ENCODE results near the gene RENBP.
"Not testable (repeated sequence)": the region's sequence is repeated elsewhere in the genome, so short reads cannot be mapped to it uniquely, and the experiment has no call there.

RENBP gene

DNA sequence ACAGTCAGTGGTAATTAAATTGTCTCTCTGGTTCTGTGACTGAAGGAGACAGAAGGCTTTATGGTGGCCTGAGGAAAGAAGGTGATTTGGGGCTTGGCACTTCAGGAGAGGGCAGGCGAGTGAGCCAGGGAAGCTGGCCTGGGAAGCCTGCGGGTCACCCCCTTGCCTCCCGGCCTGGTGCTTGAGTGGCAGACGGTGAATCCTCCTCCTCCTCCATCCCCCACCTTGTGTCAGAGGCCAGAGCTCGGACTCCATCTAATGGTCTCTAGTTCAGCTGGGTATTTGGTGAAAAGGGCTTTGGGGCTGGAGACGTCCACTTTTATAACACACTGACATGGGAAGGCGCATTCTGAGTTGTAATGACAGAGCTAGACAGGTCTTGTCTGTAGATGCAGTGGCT, 36.8 kb upstream of the RENBP start:
- no peaks in the 10 kb centered on the region for H3K36me3 ChIP-seq
- DNase-seq: no peak
- TF ChIP-seq, protein P1, sequence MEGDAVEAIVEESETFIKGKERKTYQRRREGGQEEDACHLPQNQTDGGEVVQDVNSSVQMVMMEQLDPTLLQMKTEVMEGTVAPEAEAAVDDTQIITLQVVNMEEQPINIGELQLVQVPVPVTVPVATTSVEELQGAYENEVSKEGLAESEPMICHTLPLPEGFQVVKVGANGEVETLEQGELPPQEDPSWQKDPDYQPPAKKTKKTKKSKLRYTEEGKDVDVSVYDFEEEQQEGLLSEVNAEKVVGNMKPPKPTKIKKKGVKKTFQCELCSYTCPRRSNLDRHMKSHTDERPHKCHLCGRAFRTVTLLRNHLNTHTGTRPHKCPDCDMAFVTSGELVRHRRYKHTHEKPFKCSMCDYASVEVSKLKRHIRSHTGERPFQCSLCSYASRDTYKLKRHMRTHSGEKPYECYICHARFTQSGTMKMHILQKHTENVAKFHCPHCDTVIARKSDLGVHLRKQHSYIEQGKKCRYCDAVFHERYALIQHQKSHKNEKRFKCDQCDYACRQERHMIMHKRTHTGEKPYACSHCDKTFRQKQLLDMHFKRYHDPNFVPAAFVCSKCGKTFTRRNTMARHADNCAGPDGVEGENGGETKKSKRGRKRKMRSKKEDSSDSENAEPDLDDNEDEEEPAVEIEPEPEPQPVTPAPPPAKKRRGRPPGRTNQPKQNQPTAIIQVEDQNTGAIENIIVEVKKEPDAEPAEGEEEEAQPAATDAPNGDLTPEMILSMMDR (IDR thresholded peaks at IDR 0.05; ENCODE audit: low read depth, low read length): no peak
- no peak overlapping the region for H3K4me3 ChIP-seq (ENCODE audit: low read depth, low read length)
- peak overlapping the region; percentile 22; the same call in 1 of the 2 replicates for H3K27ac ChIP-seq
- H3K9me3 ChIP-seq (ENCODE audit: severe bottlenecking): peaks cover 3% of the 10 kb centered on the region
- H3K27me3 ChIP-seq (ENCODE audit: insufficient read depth, low read depth, severe bottlenecking): peaks cover 19% of the 10 kb centered on the region

DNA sequence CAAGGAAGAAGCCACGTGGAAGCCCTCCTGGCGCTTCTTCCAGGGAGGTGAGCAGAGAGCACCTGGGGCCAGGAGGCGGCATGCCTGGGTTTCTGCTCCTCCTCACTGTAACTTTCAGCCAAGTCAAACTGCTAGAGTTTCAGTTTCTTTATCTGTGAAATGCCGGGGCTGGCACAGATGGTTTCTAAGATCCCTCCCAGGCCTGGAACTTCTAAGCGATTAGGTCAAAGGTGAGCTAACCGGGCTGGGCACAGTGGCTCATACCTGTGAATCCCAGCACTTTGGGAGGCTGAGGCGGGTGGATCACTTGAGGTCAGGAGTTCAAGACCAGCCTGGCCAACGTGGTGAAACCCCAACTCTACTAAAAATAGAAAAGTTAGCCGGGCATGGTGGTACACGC, 36.0 kb upstream of the RENBP start:
- H3K27ac ChIP-seq; H3K36me3 ChIP-seq; DNase-seq; H3K4me3 ChIP-seq (ENCODE audit: low read depth, low read length); H3K9me3 ChIP-seq (ENCODE audit: severe bottlenecking): not testable (repeated sequence)
- H3K27me3 ChIP-seq (ENCODE audit: insufficient read depth, low read depth, severe bottlenecking): peaks cover 21% of the 10 kb centered on the region

DNA sequence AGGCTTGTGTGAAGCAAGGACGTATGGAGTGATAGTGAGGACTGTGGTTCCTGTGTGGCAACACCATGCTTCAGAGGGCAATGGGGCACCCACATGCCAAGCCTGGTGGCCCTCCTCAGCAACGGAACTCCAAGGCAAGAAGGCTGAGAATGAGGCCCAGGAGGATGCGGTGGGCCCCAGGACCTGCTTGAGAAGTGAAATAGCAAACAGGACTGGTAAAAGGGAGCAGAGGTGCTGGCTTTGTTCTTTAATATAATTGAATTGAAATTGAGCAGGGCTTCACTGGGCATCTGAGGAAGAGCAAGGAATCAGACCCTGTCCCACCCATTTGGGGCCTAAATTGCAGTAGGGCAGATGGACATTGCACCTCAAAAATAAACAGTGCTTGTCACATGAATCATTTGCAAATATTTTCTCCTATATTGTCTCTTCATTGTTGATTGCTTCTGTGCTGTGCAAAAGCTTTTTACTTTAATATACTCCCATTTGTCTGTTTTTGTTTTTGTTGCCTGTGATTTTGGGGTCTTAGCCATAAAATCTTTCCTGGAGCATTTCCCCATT, 30.4 kb upstream of the RENBP start:
- H3K9me3 ChIP-seq (ENCODE audit: severe bottlenecking): peaks cover 6% of the 10 kb centered on the region
- DNase-seq: no peak
- H3K4me3 ChIP-seq (ENCODE audit: low read depth, low read length): no peak overlapping the region
- peaks cover 5% of the 10 kb centered on the region for H3K27me3 ChIP-seq (ENCODE audit: insufficient read depth, low read depth, severe bottlenecking)
- peaks cover 13% of the 10 kb centered on the region for H3K36me3 ChIP-seq
- TF ChIP-seq, protein P1 (IDR thresholded peaks at IDR 0.05; ENCODE audit: low read depth, low read length): no peak
- H3K27ac ChIP-seq: peak overlapping the region; percentile 15; the same call in 1 of the 2 replicates

DNA sequence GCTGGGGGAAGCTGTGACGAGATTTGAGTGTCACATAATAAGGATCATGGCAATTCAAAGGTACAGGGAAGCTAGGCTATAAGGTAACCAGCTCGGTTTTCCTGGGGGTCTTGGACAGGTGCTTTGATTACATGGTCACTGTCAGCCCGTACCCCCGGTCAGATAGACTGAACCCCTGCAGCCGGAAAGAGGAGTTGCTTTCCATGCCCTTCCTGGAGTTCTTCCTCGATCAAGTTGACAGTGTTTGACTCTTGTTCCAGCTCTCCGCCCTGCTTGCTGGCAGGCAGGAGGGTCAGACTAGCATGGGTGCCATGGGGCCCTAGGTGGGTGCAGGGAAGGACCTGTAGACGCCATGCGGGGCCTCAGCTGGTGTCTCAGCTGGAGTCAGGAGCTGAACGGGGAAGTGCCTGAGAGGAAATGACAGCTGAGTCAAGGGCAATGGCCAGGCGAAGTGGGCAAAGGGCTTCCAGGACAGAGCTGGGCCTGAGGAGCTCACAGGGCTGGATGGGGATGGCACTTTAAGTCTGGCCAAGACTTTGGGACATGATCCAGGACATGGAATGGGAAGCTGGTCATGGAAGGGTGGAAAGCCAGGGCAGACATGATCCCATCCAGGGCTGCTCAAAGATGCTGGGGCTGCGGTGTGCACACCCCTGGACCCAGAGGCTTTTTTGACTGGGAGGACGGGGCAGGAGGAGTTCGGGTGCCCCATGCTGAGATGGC, 29.7 kb upstream of the RENBP start:
- Histone ChIP-seq H3K4me3 (ENCODE audit: low read depth, low read length) (no peak overlapping the region), H3K9me3 (ENCODE audit: severe bottlenecking) (peaks cover 4% of the 10 kb centered on the region), H3K27ac (peak overlapping the region; percentile 97), H3K27me3 (ENCODE audit: insufficient read depth, low read depth, severe bottlenecking) (peaks cover 11% of the 10 kb centered on the region), H3K36me3 (peaks cover 19% of the 10 kb centered on the region)
- no peak for DNase-seq
- TF ChIP-seq, protein P1 (IDR thresholded peaks at IDR 0.05; ENCODE audit: low read depth, low read length): no peak

DNA sequence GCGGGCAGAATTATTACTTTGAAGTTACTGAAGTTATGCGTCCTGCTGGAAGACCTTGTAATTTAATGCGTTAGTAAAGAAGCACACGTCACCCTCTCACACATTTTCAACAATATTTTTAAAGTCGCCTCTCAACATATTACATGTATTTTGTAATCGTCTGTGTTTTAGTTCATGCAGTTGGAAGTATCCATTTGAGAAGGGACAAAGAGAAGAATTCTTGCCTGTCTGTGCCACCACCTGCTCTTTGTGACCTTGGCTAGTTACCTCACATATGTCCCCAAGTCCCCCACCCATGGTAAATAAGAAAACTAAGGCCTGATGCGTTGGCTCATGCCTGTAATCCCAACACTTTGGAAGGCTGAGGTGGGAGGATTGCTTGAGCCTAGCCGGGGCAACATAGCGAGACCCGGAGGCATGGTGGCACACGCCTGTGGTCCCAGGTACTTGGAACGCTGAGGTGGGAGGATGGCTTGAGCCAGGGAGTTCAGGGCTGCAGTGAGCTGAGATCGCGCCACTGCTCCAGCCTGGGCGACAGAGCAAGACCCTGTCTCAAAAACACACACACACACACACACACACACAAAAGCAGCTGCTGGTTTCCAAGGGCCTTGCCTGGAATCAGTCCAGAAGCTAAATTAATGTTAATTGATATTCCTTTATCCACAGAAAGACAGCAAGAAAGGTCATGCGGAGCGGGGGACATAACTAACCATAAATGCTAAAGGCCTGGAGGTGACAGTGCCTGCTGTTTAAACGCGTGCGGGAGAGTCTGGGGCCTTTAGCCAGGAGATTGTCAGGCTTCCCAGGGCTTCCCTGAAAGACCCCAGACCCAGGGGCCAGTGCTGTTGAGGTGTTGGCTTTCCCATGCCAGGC, 28.9 kb upstream of the RENBP start:
- no peak for DNase-seq
- Histone ChIP-seq H3K4me3 (ENCODE audit: low read depth, low read length) (peak overlapping the region; percentile 52), H3K27me3 (ENCODE audit: insufficient read depth, low read depth, severe bottlenecking) (peaks cover 12% of the 10 kb centered on the region), H3K27ac (peak overlapping the region; percentile 97), H3K36me3 (peaks cover 27% of the 10 kb centered on the region), H3K9me3 (ENCODE audit: severe bottlenecking) (peaks cover 4% of the 10 kb centered on the region)
- TF ChIP-seq, protein P1 (IDR thresholded peaks at IDR 0.05; ENCODE audit: low read depth, low read length): no peak
